SK-MEL-5 (cell line): ENCODE measurements around the gene BMP4. TPM values are rescaled to one million over a fixed set of nuclear protein-coding genes. Genes with fewer than 3 reads are reported as not detected.
"Not testable (repeated sequence)": the region's sequence is repeated elsewhere in the genome, so short reads cannot be mapped to it uniquely, and the experiment has no call there.

Experiments used
- DNase-seq: peaks from one replicate; pipeline ENCODE4 v3.0.0-alpha.2; 2016; ENCODE audit warnings: low read depth, low spot score
- in situ Hi-C: cut with HindIII; loops from 2 replicates; pipeline ENCODE4 v1.10.0; 2016; ENCODE audit warnings: low sequenced_read_pairs, high pct_unique_total_duplicates, low pct_unique_long_range_greater_than_20kb
- polyA plus RNA-seq, 2 experiments: library from polyadenylated mRNA; depleted of rRNA; stranded (reverse); fragments of >200 nt; gene quantifications; 2 replicates each; pipeline ENCODE4 v1.2.3, GENCODE V29; 2015
- total RNA-seq: library from RNA; depleted of rRNA; stranded (reverse); fragments of >200 nt; shearing (Covaris generic); gene quantifications from 2 replicates; pipeline ENCODE4 v1.2.3, GENCODE V29; 2014; rRNA removed

Gene BMP4
- total RNA-seq = 2.6 and 2.8 TPM in 2 replicates
- 0.17 and 0.90 TPM in 2 replicates for polyA plus RNA-seq (2015; cell fraction: cytosol; rRNA removed)
- 0.95 TPM in 1 of 2 replicates, not detected in the other for polyA plus RNA-seq (2015; cell fraction: nucleus; rRNA removed)

GRCh38 chr14:53956427-53957201 lies at the start of gene BMP4:
TSS of gene BMP4 (minus strand) at chr14:53956825. CDS start at chr14:53952222, 4,603 bp downstream.
- DNase-seq = no peak
- in situ Hi-C loops = no loop called here

GRCh38 chr14:54003064-54003463 lies 46.4 kb upstream of the BMP4 start:
- no peak for DNase-seq
- in situ Hi-C loops = no loop called here

GRCh38 chr14:54002653-54003052 lies 46.0 kb upstream of the BMP4 start:
- in situ Hi-C loops = no loop called here
- DNase-seq = no peak

GRCh38 chr14:54001189-54001878 lies 44.7 kb upstream of the BMP4 start:
- in situ Hi-C loops = no loop called here
- DNase-seq = peak; percentile 29

- in situ Hi-C loops = no loop called here
- no peak for DNase-seq
Measured at GRCh38 chr14:54000341-54000811, 43.8 kb upstream of the BMP4 start.

- no peak for DNase-seq
- in situ Hi-C loops = no loop called here
Measured at GRCh38 chr14:53999061-53999488, 42.5 kb upstream of the BMP4 start.

- DNase-seq = no peak
- in situ Hi-C loops = no loop called here
Measured at GRCh38 chr14:53996041-53996440, 39.4 kb upstream of the BMP4 start.

- no peak for DNase-seq
Measured at GRCh38 chr14:53993920-53994607, 37.4 kb upstream of the BMP4 start.

GRCh38 chr14:53990978-53991377 lies 34.4 kb upstream of the BMP4 start:
- no peak for DNase-seq
- in situ Hi-C loops = no loop called here

More at GRCh38 chr14:53993920-53994607, 37.4 kb upstream of the BMP4 start:
- in situ Hi-C loops = no loop called here

GRCh38 chr14:53986718-53987117 lies 30.1 kb upstream of the BMP4 start:
- in situ Hi-C loops, DNase-seq: not testable (repeated sequence)

- in situ Hi-C loops, DNase-seq: not testable (repeated sequence)
Measured at GRCh38 chr14:53984958-53985357, 28.3 kb upstream of the BMP4 start.

- in situ Hi-C loops = no loop called here
Measured at GRCh38 chr14:53983112-53983511, 26.5 kb upstream of the BMP4 start.

GRCh38 chr14:53982546-53982945 lies 25.9 kb upstream of the BMP4 start:
- DNase-seq = no peak
- in situ Hi-C loops = no loop called here

More at GRCh38 chr14:53983112-53983511, 26.5 kb upstream of the BMP4 start:
- DNase-seq = no peak

- in situ Hi-C loops = no loop called here
- DNase-seq = no peak
Measured at GRCh38 chr14:53979747-53980642, 23.4 kb upstream of the BMP4 start.

GRCh38 chr14:53979113-53979681 lies 22.6 kb upstream of the BMP4 start:
- no peak for DNase-seq
- in situ Hi-C loops = no loop called here

GRCh38 chr14:53978194-53978593 lies 21.6 kb upstream of the BMP4 start:
- DNase-seq = no peak
- in situ Hi-C loops = no loop called here

- no peak for DNase-seq
- in situ Hi-C loops = no loop called here
Measured at GRCh38 chr14:53975444-53975843, 18.8 kb upstream of the BMP4 start.
